Fibroblast of the aortic adventitia (primary cell): ENCODE data around the gene CTNNAL1. TPM values are rescaled to one million over a fixed set of nuclear protein-coding genes. Genes with fewer than 3 reads are reported as not detected.

Experiments
- DNase-seq: peaks from one replicate; pipeline ENCODE4 v3.0.0-alpha.2; 2010; ENCODE audit warnings: low read depth
- H3K4me3 ChIP-seq: 2 replicates; pipeline ENCODE4 v1.5.1; 2011; ENCODE audit warnings: low read depth, mild to moderate bottlenecking, control low read depth, low read length, moderate library complexity
- CTCF ChIP-seq: IDR thresholded peaks from 2 replicates; pipeline ENCODE4 v1.5.1; 2011; ENCODE audit warnings: mild to moderate bottlenecking, low read length, control low read depth, inconsistent platforms; ENCODE audit not compliant: insufficient read depth
- total RNA-seq: library from RNA; depleted of rRNA; stranded (reverse); fragments of >200 nt; gene quantifications from 2 replicates; pipeline ENCODE4 v1.2.3, GENCODE V29; 2012; ENCODE audit warnings: low replicate concordance

Gene CTNNAL1
- total RNA-seq, 1 donor, result 89.8 TPM

GRCh38 chr9:109036744-109037680, 23.7 kb upstream of the CTNNAL1 start:
- no peak for TF ChIP-seq CTCF
- no peak overlapping the region for H3K4me3 ChIP-seq
- peak; percentile 9 for DNase-seq

GRCh38 chr9:109035684-109036423, 22.6 kb upstream of the CTNNAL1 start:
- no peak overlapping the region for H3K4me3 ChIP-seq
- TF ChIP-seq CTCF, result no peak
- peak; percentile 91 for DNase-seq

- no peak for DNase-seq
- H3K4me3 ChIP-seq, result no peak overlapping the region
- TF ChIP-seq CTCF, result no peak
These were observed 20.8 kb upstream of the CTNNAL1 start for GRCh38 chr9:109033941-109034700.

- no peak for TF ChIP-seq CTCF
- peak; percentile 57 for DNase-seq
These were observed 17.9 kb upstream of the CTNNAL1 start for GRCh38 chr9:109031241-109031640.

GRCh38 chr9:109030426-109030825, 17.1 kb upstream of the CTNNAL1 start:
- DNase-seq, result no peak
- TF ChIP-seq CTCF, result no peak
- H3K4me3 ChIP-seq, result no peak overlapping the region

More at GRCh38 chr9:109031241-109031640, 17.9 kb upstream of the CTNNAL1 start:
- no peak overlapping the region for H3K4me3 ChIP-seq

- no peak overlapping the region for H3K4me3 ChIP-seq
- DNase-seq, result no peak
- TF ChIP-seq CTCF, result no peak
These were observed 15.2 kb upstream of the CTNNAL1 start for GRCh38 chr9:109028457-109028856.
